Endometrium (tissue), 2 donors: ENCODE measurements around the gene SLC5A10.
"Not testable (repeated sequence)": the region's sequence is repeated elsewhere in the genome, so short reads cannot be mapped to it uniquely, and the experiment has no call there.

ENCODE experiments used
- FAIRE-seq: peaks from 2 replicates; lab custom pipeline; 2012; peaks lifted over from hg19 to GRCh38; lab: Jason Lieb, UNC
- donor health status: control.
- donor health status: control.

Gene SLC5A10

DNA sequence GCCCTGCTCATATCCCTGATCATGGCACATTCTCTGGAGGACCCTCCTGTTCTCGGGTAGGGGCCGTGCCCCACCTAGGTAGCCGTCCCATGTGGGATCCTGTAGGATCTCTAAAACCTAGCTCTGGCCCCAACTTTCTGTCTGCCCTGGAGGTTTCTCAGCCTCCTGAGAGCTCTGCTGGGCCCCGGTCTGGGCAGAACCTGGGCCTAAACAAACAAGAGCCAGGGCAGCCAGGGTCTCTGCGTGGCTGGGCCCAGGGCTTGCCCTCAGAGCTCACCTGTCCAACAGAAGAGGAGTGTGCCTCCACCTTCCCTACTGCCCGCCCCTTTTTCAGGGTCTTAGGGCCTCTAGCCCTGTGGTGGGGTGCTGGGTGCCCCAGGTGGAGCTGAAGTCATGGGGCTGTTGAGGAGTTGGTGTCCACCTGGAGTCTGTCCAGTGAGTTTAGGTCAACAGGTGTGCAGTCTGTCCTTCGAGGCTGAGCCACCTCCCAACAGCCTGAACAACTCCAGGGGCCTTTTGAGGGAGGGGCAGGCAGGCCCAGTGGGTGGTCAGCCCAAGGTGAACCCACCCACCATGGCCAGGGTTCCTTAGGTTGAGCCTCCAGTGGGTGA is 69.2 kb downstream of the SLC5A10 start:
- FAIRE-seq, result not testable (repeated sequence)

DNA sequence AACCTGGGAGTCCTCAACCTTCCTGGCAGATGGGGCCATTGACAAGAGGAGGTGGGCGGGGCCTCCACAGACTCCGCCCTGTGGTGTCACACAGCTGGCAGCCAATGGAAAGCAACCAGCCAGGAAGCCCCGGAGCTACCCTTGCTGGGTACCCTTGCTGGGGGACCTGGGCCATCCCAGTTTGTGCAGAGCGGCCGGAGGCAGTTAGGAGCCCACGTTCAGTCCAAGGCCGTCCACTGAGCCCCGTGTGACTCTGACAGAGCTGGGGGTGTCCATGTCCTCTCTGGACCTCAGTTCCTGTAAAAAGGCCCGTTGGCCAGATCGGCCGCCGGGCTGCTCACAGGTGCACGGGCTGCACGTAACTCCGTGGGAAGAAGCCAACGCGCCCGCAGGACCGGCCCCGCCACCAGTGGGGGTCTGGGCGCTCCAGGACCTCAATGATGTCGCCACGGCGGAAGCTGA is 69.7 kb downstream of the SLC5A10 start:
- FAIRE-seq, result no peak

GRCh38 chr17:19022128-19022527 is 70.2 kb downstream of the SLC5A10 start:
- FAIRE-seq, result no peak

DNA sequence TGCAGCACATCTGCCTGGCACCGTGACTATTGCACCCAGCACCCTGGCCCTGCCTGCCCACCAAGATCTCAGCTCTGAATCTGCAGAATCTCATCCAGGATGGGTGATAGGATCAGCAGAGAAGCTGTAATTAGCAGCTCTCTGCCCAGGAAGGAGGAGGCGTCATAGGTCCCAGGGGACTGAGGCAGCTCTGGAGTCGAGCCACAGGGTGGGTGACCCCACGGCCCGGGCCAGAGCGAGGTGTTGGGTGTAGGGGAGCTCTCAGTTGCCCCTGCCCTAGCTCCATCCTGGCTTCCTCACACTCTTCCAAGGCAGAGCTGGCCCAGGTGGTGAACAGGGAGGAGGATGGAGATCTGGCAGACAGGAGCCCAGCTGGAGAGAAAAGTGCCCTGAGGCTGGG is 70.8 kb downstream of the SLC5A10 start:
- FAIRE-seq, result no peak

- no peak for FAIRE-seq
These were observed 71.4 kb downstream of the SLC5A10 start for GRCh38 chr17:19023209-19023999.

GRCh38 chr17:19024101-19025078 is 72.4 kb downstream of the SLC5A10 start:
- no peak for FAIRE-seq

DNA sequence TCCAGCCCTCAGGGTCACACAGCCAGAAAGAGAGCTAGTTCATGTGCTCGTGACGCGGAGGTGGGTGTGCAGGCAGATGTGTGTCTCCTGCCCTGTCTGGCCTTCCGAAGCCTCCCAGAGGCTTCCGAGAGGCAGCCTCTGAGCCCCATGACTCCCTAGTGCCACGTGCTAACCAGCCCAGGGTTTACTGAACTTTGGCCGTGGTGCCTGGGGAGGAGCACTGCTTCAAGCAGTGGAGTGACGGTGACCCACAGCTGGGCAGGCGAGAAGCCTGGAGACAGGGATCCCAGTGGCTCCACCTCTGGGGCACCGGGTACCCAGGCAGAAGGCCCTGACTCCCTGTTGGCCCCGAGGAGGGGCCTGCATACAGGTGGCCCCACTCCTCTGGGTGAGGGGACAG is 76.7 kb downstream of the SLC5A10 start:
- not testable (repeated sequence) for FAIRE-seq

GRCh38 chr17:19029740-19030139 is 77.8 kb downstream of the SLC5A10 start:
- not testable (repeated sequence) for FAIRE-seq

GRCh38 chr17:19030771-19031449 is 78.9 kb downstream of the SLC5A10 start:
- not testable (repeated sequence) for FAIRE-seq

- FAIRE-seq, result not testable (repeated sequence)
These were observed 79.8 kb downstream of the SLC5A10 start for GRCh38 chr17:19031729-19032128.

- not testable (repeated sequence) for FAIRE-seq
These were observed 80.5 kb downstream of the SLC5A10 start for GRCh38 chr17:19032377-19032988.

DNA sequence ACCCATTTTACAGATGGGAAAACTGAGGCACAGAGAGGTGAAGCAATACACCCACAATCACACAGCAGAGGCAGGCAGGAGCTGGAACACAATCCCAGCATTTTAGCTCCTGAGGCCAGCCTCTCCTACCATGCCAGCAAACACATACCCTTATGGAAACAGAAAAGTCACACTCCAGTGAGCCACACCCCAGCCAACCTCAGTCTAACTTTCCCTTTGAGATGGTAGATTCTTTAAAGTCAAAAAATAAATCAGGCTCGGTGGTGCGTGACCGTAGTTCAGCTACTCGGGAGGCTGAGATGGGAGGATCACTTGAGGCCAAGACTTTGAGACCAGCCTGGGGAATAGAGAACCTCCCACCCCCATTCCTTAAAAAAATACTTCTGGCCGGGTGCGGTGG is 84.2 kb downstream of the SLC5A10 start:
- not testable (repeated sequence) for FAIRE-seq

GRCh38 chr17:19037547-19037946 is 85.6 kb downstream of the SLC5A10 start:
- not testable (repeated sequence) for FAIRE-seq

- not testable (repeated sequence) for FAIRE-seq
These were observed 86.0 kb downstream of the SLC5A10 start for GRCh38 chr17:19038007-19038406.

DNA sequence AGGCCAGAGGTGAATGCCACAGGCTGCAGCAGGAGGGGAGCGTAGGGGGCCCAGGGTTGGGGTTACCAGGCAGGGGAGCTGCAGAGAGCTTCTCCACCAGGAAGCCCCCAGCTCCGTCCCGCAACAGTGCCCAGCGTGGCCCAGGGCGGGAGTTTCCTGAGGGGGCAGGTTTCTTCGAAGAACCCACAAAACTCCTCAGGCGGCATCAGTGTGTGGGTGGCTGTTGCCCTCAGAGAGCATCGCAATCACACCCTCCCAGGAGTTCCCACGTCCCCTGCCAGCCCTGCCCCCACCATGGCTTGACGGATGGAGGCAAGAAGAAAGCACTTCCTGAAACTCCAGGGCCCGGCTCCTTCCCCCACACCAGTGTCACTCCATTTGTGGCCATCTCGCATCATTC is 86.8 kb downstream of the SLC5A10 start:
- not testable (repeated sequence) for FAIRE-seq

GRCh38 chr17:19040350-19040749 is 88.4 kb downstream of the SLC5A10 start:
- not testable (repeated sequence) for FAIRE-seq

DNA sequence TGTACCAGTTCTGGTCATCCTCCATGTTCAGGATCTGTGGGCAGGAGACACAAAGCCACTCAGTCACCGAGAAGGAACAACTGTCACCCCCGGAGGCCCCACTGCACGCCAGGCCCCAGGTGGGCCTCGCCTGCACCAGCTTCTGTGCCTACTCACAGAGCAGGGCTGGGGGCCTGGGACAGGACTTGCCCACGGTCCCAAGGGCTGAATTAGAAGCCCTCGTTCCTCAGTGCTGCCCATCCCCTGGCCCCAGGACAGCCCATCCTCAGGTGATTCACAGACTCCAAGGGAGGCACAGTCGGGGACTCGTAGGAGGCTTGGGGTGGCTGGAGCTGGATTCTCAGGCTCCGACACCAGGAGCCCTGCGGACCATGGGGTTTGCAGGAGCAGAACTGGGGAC is 89.9 kb downstream of the SLC5A10 start:
- FAIRE-seq, result not testable (repeated sequence)

DNA sequence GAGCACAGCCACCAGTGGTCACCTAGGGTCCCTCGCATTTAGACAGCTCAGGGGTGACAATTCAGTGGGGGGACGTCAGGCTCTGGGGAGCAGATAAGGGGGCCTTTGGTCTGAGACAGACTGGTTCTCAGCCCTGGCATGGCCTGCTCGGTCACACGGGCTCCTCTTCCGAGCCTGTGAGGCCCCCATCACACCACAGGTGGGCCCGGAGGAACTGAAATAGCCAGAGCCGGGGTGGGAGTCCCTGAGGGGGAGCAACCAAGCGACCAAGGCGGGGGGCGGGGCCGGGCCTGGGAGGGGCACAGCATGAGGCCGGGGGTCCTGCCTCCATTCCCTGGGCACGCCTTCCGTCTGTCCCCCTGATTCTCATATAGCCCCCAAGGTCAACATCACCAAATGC is 90.4 kb downstream of the SLC5A10 start:
- not testable (repeated sequence) for FAIRE-seq

DNA sequence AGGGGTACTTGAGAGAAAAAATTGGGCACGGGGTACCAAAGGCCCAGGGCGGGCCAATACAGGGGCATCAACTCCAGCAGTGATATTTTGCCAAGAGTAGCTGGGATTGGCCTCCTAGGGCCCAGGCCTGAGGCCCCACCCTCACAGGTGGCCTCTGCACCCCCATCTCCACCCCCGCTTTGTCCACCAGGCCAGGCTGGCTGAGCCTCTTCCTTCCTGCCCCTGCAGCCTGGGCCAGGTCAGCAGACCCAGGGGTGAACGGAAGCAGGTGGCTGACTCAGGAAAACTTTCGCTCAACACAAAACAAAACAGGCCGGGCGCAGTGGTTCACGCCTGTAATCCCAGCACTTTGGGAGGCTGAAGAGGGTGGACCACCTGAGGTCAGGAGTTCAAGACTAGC is 91.1 kb downstream of the SLC5A10 start:
- not testable (repeated sequence) for FAIRE-seq

DNA sequence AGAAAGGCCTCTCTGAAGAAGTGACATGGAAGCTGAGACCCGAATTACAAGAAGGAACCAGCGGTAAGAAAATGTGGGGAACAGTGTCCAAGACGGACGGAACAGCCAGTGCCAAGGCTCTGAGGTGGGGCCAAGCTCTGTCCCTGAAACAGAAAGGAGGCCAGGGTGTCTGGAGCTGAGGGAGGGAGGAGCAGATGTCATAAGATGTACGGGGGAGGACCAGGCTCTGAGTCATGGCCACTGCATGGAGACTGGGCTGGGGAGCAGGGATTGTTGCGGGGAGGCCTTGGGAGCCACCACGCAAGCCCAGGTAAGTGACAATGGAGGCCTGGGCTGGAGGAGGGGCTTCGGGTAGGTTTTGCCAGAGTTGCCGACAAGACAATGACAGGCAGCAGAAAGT is 92.7 kb downstream of the SLC5A10 start:
- not testable (repeated sequence) for FAIRE-seq

GRCh38 chr17:19046782-19047375 is 94.9 kb downstream of the SLC5A10 start, which contains the start of gene GRAP:
Gene GRAP (minus strand): TSS chr17:19046957. CDS start chr17:19046926, 31 bp downstream.
- not testable (repeated sequence) for FAIRE-seq
